Progenitor cell of endocrine pancreas (in vitro differentiated cells): ENCODE data around the gene RALGAPA1. TPM values are rescaled to one million over a fixed set of nuclear protein-coding genes. Genes with fewer than 3 reads are reported as not detected.

Experiments
- DNase-seq: peaks from one replicate; pipeline ENCODE4 v3.0.0; 2021; ENCODE audit warnings: low spot score; ENCODE audit not compliant: unreplicated experiment
- H3K27ac Mint-ChIP-seq: 2 replicates; pipeline ENCODE4 v1.8.0; 2021; ENCODE audit warnings: mild to moderate bottlenecking, moderate library complexity, mixed read lengths
- H3K27me3 Mint-ChIP-seq: 2 replicates; pipeline ENCODE4 v1.8.0; 2021; ENCODE audit warnings: mixed read lengths
- H3K36me3 Mint-ChIP-seq: 2 replicates; pipeline ENCODE4 v1.8.0; 2022; ENCODE audit warnings: mixed read lengths; ENCODE audit not compliant: insufficient read depth
- H3K4me1 Mint-ChIP-seq: 2 replicates; pipeline ENCODE4 v1.8.0; 2021; ENCODE audit warnings: low read depth, mixed read lengths
- H3K4me3 Mint-ChIP-seq: 2 replicates; pipeline ENCODE4 v1.8.0; 2021; ENCODE audit warnings: low read depth, mild to moderate bottlenecking, moderate library complexity, mixed read lengths
- H3K9me3 Mint-ChIP-seq: 2 replicates; pipeline ENCODE4 v1.8.0; 2021; ENCODE audit warnings: low read depth, mixed read lengths
- CTCF ChIP-seq: fragments of 200-600 bp; sonication (generic); IDR thresholded peaks from one replicate; pipeline ENCODE4 v1.5.0; 2021; ENCODE audit warnings: antibody characterized with exemption, mild to moderate bottlenecking; ENCODE audit not compliant: unreplicated experiment
- total RNA-seq: library from RNA; stranded (reverse); gene quantifications from 2 replicates; pipeline ENCODE4 v1.2.1, GENCODE V29; 2021

RALGAPA1 gene
- total RNA-seq, 1 donor from 2014 or later: 58.7 TPM

- Mint-ChIP-seq H3K4me3 (no peak overlapping the region), H3K4me1 (no peaks in the 10 kb centered on the region), H3K27me3 (no peaks in the 10 kb centered on the region), H3K27ac (no peak overlapping the region), H3K36me3 (peaks cover 5% of the 10 kb centered on the region), H3K9me3 (no peaks in the 10 kb centered on the region)
- no peak for DNase-seq
- TF ChIP-seq CTCF: no peak
Measured at GRCh38 chr14:35766036-35766699, 42.9 kb downstream of the RALGAPA1 start.

DNA sequence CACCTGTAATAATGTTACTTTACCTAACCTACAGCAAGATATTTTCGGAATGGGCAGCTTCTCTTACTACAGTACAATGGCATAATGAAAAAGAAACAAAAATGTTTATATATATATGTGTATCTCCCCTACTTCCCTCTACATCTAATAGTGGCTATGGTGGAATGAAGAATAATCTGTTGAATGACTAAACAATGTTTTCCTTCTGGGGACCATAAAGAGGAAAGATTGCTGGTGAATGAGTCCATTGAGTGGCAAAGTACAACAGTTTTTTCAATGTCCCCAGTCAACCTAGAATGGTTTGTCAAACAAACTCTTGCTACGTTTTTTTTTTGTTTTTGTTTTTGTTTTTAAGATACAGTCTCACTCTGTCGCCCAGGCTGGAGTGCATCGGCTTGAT lies 47.2 kb downstream of the RALGAPA1 start:
- H3K36me3 Mint-ChIP-seq: peaks cover 10% of the 10 kb centered on the region
- no peaks in the 10 kb centered on the region for H3K27me3 Mint-ChIP-seq
- H3K27ac Mint-ChIP-seq: no peak overlapping the region
- DNase-seq: no peak
- no peaks in the 10 kb centered on the region for H3K9me3 Mint-ChIP-seq
- H3K4me3 Mint-ChIP-seq: no peak overlapping the region
- no peak for TF ChIP-seq CTCF
- no peaks in the 10 kb centered on the region for H3K4me1 Mint-ChIP-seq

DNA sequence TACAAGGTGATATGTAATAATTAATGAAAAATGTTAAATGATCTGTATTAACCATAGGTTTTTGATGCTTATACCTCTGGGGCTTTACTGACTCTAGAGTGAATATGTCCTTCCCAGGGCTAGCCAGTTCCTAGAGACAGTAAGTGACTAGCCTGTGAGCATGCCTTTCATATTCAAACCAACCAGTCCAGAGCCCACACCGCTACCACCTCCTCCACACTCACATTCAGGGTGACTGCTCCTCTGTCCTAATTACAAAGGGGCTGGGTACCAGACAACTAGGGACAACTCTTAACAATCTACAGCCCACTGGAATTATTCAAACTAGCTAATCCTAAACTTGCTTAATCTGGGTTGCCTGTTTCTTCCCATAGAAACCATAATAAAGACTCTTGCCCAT lies 49.0 kb downstream of the RALGAPA1 start:
- TF ChIP-seq CTCF: no peak
- no peak for DNase-seq
- no peak overlapping the region for H3K27ac Mint-ChIP-seq
- no peaks in the 10 kb centered on the region for H3K9me3 Mint-ChIP-seq
- H3K4me3 Mint-ChIP-seq: no peak overlapping the region
- peaks cover 13% of the 10 kb centered on the region for H3K36me3 Mint-ChIP-seq
- H3K4me1 Mint-ChIP-seq: no peaks in the 10 kb centered on the region
- H3K27me3 Mint-ChIP-seq: no peaks in the 10 kb centered on the region

GRCh38 chr14:35758523-35759129 lies 50.5 kb downstream of the RALGAPA1 start:
- Mint-ChIP-seq H3K27ac (no peak overlapping the region), H3K9me3 (peaks cover 8% of the 10 kb centered on the region), H3K4me1 (no peaks in the 10 kb centered on the region), H3K27me3 (no peaks in the 10 kb centered on the region), H3K36me3 (peaks cover 24% of the 10 kb centered on the region), H3K4me3 (no peak overlapping the region)
- no peak for TF ChIP-seq CTCF
- DNase-seq: no peak

- DNase-seq: no peak
- Mint-ChIP-seq H3K4me1 (no peaks in the 10 kb centered on the region), H3K27me3 (no peaks in the 10 kb centered on the region), H3K27ac (no peak overlapping the region), H3K9me3 (peaks cover 8% of the 10 kb centered on the region), H3K4me3 (no peak overlapping the region), H3K36me3 (peaks cover 29% of the 10 kb centered on the region)
- no peak for TF ChIP-seq CTCF
Measured at GRCh38 chr14:35754671-35755070, 54.4 kb downstream of the RALGAPA1 start.
